SU-DHL-6 (cell line): ENCODE data around the gene SMAD6.

Source experiments
- CTCF ChIP-seq: fragments of 200-600 bp; sonication (generic); IDR thresholded peaks from one replicate; pipeline ENCODE4 v1.5.1; 2017; ENCODE audit warnings: antibody characterized with exemption, mild to moderate bottlenecking, low read length, moderate library complexity; ENCODE audit not compliant: insufficient read depth, poor library complexity, severe bottlenecking
- EZH2phosphoT487 ChIP-seq: fragments of 200-600 bp; sonication (generic), shearing (Covaris generic); conservative IDR thresholded peaks from 2 replicates; pipeline ENCODE4 v1.6.1; 2018; ENCODE audit warnings: mild to moderate bottlenecking, antibody characterized with exemption, low read length, moderate library complexity, mixed read lengths

- no peak for TF ChIP-seq CTCF
- TF ChIP-seq EZH2phosphoT487: no peak
Measured at GRCh38 chr15:66734961-66735908, 33.2 kb downstream of the SMAD6 start.
